ENCODE data around the gene YIF1A.

Gene YIF1A

GRCh38 chr11:66328302-66329144 is 39.6 kb upstream of the YIF1A start (continued):
- TF ChIP-seq ZNF335 (tag by site-specific recombination; conservative IDR thresholded peaks at IDR 0.05) = peak; percentile 71
- no peak for TF ChIP-seq ZNF148 (tag by site-specific recombination; IDR thresholded peaks at IDR 0.05; ENCODE audit: borderline replicate concordance)
- TF ChIP-seq FEZF1 (tag by site-specific recombination; IDR thresholded peaks at IDR 0.05) = no peak
- TF ChIP-seq ZNF433 (tag by site-specific recombination; IDR thresholded peaks at IDR 0.05; ENCODE audit: low read depth) = no peak
- peak; percentile 89 for TF ChIP-seq CTCF (tag by site-specific recombination; IDR thresholded peaks at IDR 0.05)
- TF ChIP-seq SCRT1 (tag by site-specific recombination; IDR thresholded peaks at IDR 0.05; ENCODE audit: borderline replicate concordance) = no peak
- TF ChIP-seq ZNF747 (tag by site-specific recombination; IDR thresholded peaks at IDR 0.05) = no peak
- no peak for TF ChIP-seq ZNF133 (tag by site-specific recombination; IDR thresholded peaks at IDR 0.05)

DNA sequence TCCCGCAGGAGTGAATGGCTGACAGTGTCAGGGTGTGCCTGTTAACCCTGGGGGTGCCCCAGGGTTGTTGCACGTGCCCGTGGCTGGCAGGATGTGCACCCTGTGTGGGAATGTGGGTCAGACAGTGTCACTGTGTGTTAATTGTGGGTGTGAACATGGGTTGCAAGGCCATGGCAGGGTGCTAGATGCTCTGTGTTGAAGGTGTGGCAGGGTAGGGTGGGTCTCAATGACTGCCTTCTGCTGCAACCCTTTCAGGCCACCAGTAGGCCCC is 39.0 kb upstream of the YIF1A start:
- no peaks in the 10 kb centered on the region for H3K36me3 ChIP-seq (ENCODE audit: control insufficient read depth in 2 of 2, insufficient read depth in 1 of 2, low read length in 2 of 2)
- ChIA-PET CTCF (no interaction called here), POLR2A (no interaction called here)
- no peak overlapping the region for H3K4me3 ChIP-seq (ENCODE audit: low read depth, low read length)
- no peak for TF ChIP-seq KLF16 (tag by site-specific recombination; IDR thresholded peaks at IDR 0.05)
- TF ChIP-seq KLF1 (tag by site-specific recombination; IDR thresholded peaks at IDR 0.05) = peak; percentile 47; the same call in 1 of the 2 replicates
- no peak for TF ChIP-seq ZNF2 (tag by site-specific recombination; IDR thresholded peaks at IDR 0.05)
- TF ChIP-seq, protein P1, sequence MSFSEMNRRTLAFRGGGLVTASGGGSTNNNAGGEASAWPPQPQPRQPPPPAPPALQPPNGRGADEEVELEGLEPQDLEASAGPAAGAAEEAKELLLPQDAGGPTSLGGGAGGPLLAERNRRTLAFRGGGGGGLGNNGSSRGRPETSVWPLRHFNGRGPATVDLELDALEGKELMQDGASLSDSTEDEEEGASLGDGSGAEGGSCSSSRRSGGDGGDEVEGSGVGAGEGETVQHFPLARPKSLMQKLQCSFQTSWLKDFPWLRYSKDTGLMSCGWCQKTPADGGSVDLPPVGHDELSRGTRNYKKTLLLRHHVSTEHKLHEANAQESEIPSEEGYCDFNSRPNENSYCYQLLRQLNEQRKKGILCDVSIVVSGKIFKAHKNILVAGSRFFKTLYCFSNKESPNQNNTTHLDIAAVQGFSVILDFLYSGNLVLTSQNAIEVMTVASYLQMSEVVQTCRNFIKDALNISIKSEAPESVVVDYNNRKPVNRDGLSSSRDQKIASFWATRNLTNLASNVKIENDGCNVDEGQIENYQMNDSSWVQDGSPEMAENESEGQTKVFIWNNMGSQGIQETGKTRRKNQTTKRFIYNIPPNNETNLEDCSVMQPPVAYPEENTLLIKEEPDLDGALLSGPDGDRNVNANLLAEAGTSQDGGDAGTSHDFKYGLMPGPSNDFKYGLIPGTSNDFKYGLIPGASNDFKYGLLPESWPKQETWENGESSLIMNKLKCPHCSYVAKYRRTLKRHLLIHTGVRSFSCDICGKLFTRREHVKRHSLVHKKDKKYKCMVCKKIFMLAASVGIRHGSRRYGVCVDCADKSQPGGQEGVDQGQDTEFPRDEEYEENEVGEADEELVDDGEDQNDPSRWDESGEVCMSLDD (tag by site-specific recombination; IDR thresholded peaks at IDR 0.05) = peak; percentile 46; the same call in 1 of the 2 replicates
- no peak for TF ChIP-seq ZSCAN30 (tag by site-specific recombination; IDR thresholded peaks at IDR 0.05)
- no peak for TF ChIP-seq GLI4 (tag by site-specific recombination; IDR thresholded peaks at IDR 0.05)
- no peak for TF ChIP-seq ZFP3 (tag by site-specific recombination; IDR thresholded peaks at IDR 0.05; ENCODE audit: low read depth)
- TF ChIP-seq ZNF658 (tag by site-specific recombination; IDR thresholded peaks at IDR 0.05) = no peak
- TF ChIP-seq ZNF623 (tag by site-specific recombination; IDR thresholded peaks at IDR 0.05) = peak; percentile 97
- TF ChIP-seq AEBP2 (tag by site-specific recombination; IDR thresholded peaks at IDR 0.05; ENCODE audit: borderline replicate concordance) = no peak
- TF ChIP-seq ZSCAN23 (tag by site-specific recombination; IDR thresholded peaks at IDR 0.05) = no peak
- no peak for TF ChIP-seq BCL6B (tag by site-specific recombination; IDR thresholded peaks at IDR 0.05)
- no peak for TF ChIP-seq ZNF585B (tag by site-specific recombination; IDR thresholded peaks at IDR 0.05)
- TF ChIP-seq ZNF18 (tag by site-specific recombination; IDR thresholded peaks at IDR 0.05) = no peak
- no peaks in the 10 kb centered on the region for H3K4me1 ChIP-seq (ENCODE audit: control insufficient read depth, insufficient read depth, low read length)
- no peaks in the 10 kb centered on the region for H3K9me3 ChIP-seq (ENCODE audit: control insufficient read depth, insufficient read depth, low read depth, low read length)
- no peak overlapping the region for H3K27ac ChIP-seq (ENCODE audit: extremely low read depth, low read depth, low read length)

Data from HEK293 (cell line).